Mesenchymal stem cell (in vitro differentiated cells and primary cell): ENCODE measurements around the gene KIF18B.

Experiments used
- DNase-seq: peaks from one replicate; pipeline ENCODE4 v3.0.0-alpha.2; 2013
- H2AFZ ChIP-seq: one replicate; pipeline ENCODE4 v1.6.1; 2013; ENCODE audit warnings: low read depth, mild to moderate bottlenecking, control low read depth, inconsistent platforms, low read length, moderate library complexity
- H2AK5ac ChIP-seq: 2 replicates; pipeline ENCODE4 v1.6.1; 2013; ENCODE audit warnings: low read length, moderate library complexity, mild to moderate bottlenecking, inconsistent platforms; ENCODE audit not compliant: severe bottlenecking
- H2BK120ac ChIP-seq: one replicate; pipeline ENCODE4 v1.6.1; 2013; ENCODE audit warnings: low read depth, mild to moderate bottlenecking, inconsistent platforms, low read length, moderate library complexity
- H2BK12ac ChIP-seq, 2 experiments: one replicate each; pipeline ENCODE4 v1.6.1; 2013; ENCODE audit warnings: inconsistent platforms in 2 of 2, low read length in 2 of 2, mild to moderate bottlenecking in 2 of 2, moderate library complexity in 2 of 2, control low read depth in 1 of 2
- H2BK15ac ChIP-seq: one replicate; pipeline ENCODE4 v1.6.1; 2013; ENCODE audit warnings: mild to moderate bottlenecking, low read depth, inconsistent platforms; ENCODE audit not compliant: poor library complexity, severe bottlenecking
- H2BK5ac ChIP-seq: 2 replicates; pipeline ENCODE4 v1.6.1; 2013; ENCODE audit warnings: low read depth, mild to moderate bottlenecking, low read length, control low read depth, inconsistent platforms; ENCODE audit not compliant: poor library complexity, severe bottlenecking
- H3K14ac ChIP-seq, 2 experiments: one replicate each; pipeline ENCODE4 v1.6.1; 2013; ENCODE audit warnings: inconsistent platforms in 2 of 2, low read length in 2 of 2, control low read depth in 1 of 2, mild to moderate bottlenecking in 1 of 2, moderate library complexity in 1 of 2
- H3K18ac ChIP-seq, 2 experiments: one replicate each; pipeline ENCODE4 v1.6.1; 2013; ENCODE audit warnings: inconsistent platforms in 2 of 2, low read length in 2 of 2, control low read depth in 1 of 2, low read depth in 1 of 2, mild to moderate bottlenecking in 1 of 2
- H3K23ac ChIP-seq, 2 experiments: one replicate each; pipeline ENCODE4 v1.6.1; 2013; ENCODE audit warnings: inconsistent platforms in 2 of 2, low read length in 2 of 2, mild to moderate bottlenecking in 2 of 2, moderate library complexity in 2 of 2, control low read depth in 1 of 2
- H3K27ac ChIP-seq: 2 replicates; pipeline ENCODE4 v1.5.1; 2013; ENCODE audit warnings: mild to moderate bottlenecking, moderate library complexity, low read length, control low read depth, inconsistent platforms; ENCODE audit not compliant: poor library complexity, severe bottlenecking
- H3K27me3 ChIP-seq, 2 experiments: 2 replicates each; pipeline versions ENCODE4 v1.6.1 to v1.7.0; 2013; ENCODE audit warnings: low read length in 2 of 2, mild to moderate bottlenecking in 2 of 2, moderate library complexity in 2 of 2, control low read depth in 1 of 2, inconsistent platforms in 1 of 2; ENCODE audit not compliant: control insufficient read depth in 1 of 2, insufficient read depth in 1 of 2
- H3K36me3 ChIP-seq, 2 experiments: 2 replicates each; pipeline versions ENCODE4 v1.6.1 to v1.7.0; 2013; ENCODE audit warnings: low read length in 2 of 2, control low read depth in 1 of 2, inconsistent platforms in 1 of 2, low read depth in 1 of 2, mild to moderate bottlenecking in 1 of 2; ENCODE audit not compliant: insufficient read depth in 2 of 2, control insufficient read depth in 1 of 2
- H3K4ac ChIP-seq, 2 experiments: one replicate each; pipeline ENCODE4 v1.6.1; 2013; ENCODE audit warnings: inconsistent platforms in 2 of 2, low read length in 2 of 2, mild to moderate bottlenecking in 2 of 2, moderate library complexity in 2 of 2, control low read depth in 1 of 2, low read depth in 1 of 2
- H3K4me1 ChIP-seq: 2 replicates; pipeline ENCODE4 v1.6.1; 2013; ENCODE audit warnings: low read depth, low read length, control low read depth; ENCODE audit not compliant: control insufficient read depth, insufficient read depth
- H3K4me2 ChIP-seq: 2 replicates; pipeline ENCODE4 v1.6.1; 2013; ENCODE audit warnings: low read length, mild to moderate bottlenecking, inconsistent platforms; ENCODE audit not compliant: poor library complexity, severe bottlenecking
- H3K4me3 ChIP-seq, 2 experiments: 2 replicates each; pipeline versions ENCODE4 v1.5.1 to v1.7.0; 2013; ENCODE audit warnings: low read length in 2 of 2, mild to moderate bottlenecking in 2 of 2, control low read depth in 1 of 2, low read depth in 1 of 2; ENCODE audit not compliant: insufficient read depth in 1 of 2
- H3K79me1 ChIP-seq: replicated peaks from 2 replicates; pipeline ENCODE4 v1.6.1; 2013; ENCODE audit warnings: mild to moderate bottlenecking, control low read depth, low read length, inconsistent platforms; ENCODE audit not compliant: poor library complexity, severe bottlenecking
- H3K9ac ChIP-seq: 2 replicates; pipeline ENCODE4 v1.7.0; 2013; ENCODE audit warnings: mild to moderate bottlenecking, low read length, moderate library complexity
- H3K9me3 ChIP-seq: 2 replicates; pipeline ENCODE4 v1.7.0; 2013; ENCODE audit warnings: mild to moderate bottlenecking, low read length; ENCODE audit not compliant: control insufficient read depth
- H4K8ac ChIP-seq: one replicate; pipeline ENCODE4 v1.6.1; 2013; ENCODE audit warnings: inconsistent platforms, mild to moderate bottlenecking, low read length, moderate library complexity
- H4K91ac ChIP-seq: one replicate; pipeline ENCODE4 v1.6.1; 2013; ENCODE audit warnings: mild to moderate bottlenecking, low read length, inconsistent platforms
- WGBS: methylation state at CpG from one replicate; pipeline ENCODE4 v1.1.7; 2013; ENCODE audit warnings: mixed read lengths; 5-methylcytosine and 5-hydroxymethylcytosine counted together

The KIF18B gene

GRCh38 chr17:44887971-44888954 lies 59.3 kb downstream of the KIF18B start:
- no peak for DNase-seq
- no peak overlapping the region for H3K14ac ChIP-seq
- H4K8ac ChIP-seq, result no peak overlapping the region
- 94% methylated on average over 10 of the region's 10 CpGs for WGBS
- no peaks in the 10 kb centered on the region for H3K27me3 ChIP-seq
- no peak overlapping the region for H2BK5ac ChIP-seq
- no peak overlapping the region for H2BK12ac ChIP-seq
- no peak overlapping the region for H3K18ac ChIP-seq
- peaks cover 25% of the 10 kb centered on the region for H3K79me1 ChIP-seq
- H3K4me1 ChIP-seq, result peaks cover 3% of the 10 kb centered on the region
- no peak overlapping the region for H2BK15ac ChIP-seq
- no peaks in the 10 kb centered on the region for H3K9me3 ChIP-seq
- H4K91ac ChIP-seq, result no peak overlapping the region
- no peak overlapping the region for H3K9ac ChIP-seq
- H2AK5ac ChIP-seq, result no peak overlapping the region
- H3K4me3 ChIP-seq, result no peak overlapping the region
- H2BK120ac ChIP-seq, result no peak overlapping the region
- no peak overlapping the region for H3K23ac ChIP-seq
- H3K4me2 ChIP-seq, result no peak overlapping the region
- no peak overlapping the region for H2AFZ ChIP-seq
- H3K27ac ChIP-seq, result no peak overlapping the region
- H3K36me3 ChIP-seq, result peaks cover 32 to 72% of the 10 kb centered on the region in 2 experiments
- H3K4ac ChIP-seq, result no peak overlapping the region

GRCh38 chr17:44887016-44887415 lies 60.6 kb downstream of the KIF18B start:
- H4K8ac ChIP-seq, result no peak overlapping the region
- no peak overlapping the region for H3K4me2 ChIP-seq
- no peak overlapping the region for H3K27ac ChIP-seq
- H3K18ac ChIP-seq, result no peak overlapping the region
- no peak overlapping the region for H2BK120ac ChIP-seq
- H3K9me3 ChIP-seq, result no peaks in the 10 kb centered on the region
- H4K91ac ChIP-seq, result no peak overlapping the region
- H2BK12ac ChIP-seq, result no peak overlapping the region
- no peak overlapping the region for H2BK5ac ChIP-seq
- no peak overlapping the region for H2AK5ac ChIP-seq
- H2AFZ ChIP-seq, result no peak overlapping the region
- peaks cover 22% of the 10 kb centered on the region for H3K79me1 ChIP-seq
- no peak overlapping the region for H3K14ac ChIP-seq
- H3K36me3 ChIP-seq, result peaks cover 33 to 72% of the 10 kb centered on the region in 2 experiments
- no peak overlapping the region for H3K23ac ChIP-seq
- no peak overlapping the region for H3K4ac ChIP-seq
- no peak for DNase-seq
- H3K4me1 ChIP-seq, result peaks cover 3% of the 10 kb centered on the region
- no peak overlapping the region for H2BK15ac ChIP-seq
- no peaks in the 10 kb centered on the region for H3K27me3 ChIP-seq
- WGBS, result 83% methylated on average over 1 of the region's 1 CpG
- H3K9ac ChIP-seq, result no peak overlapping the region
- no peak overlapping the region for H3K4me3 ChIP-seq

GRCh38 chr17:44884941-44885340 lies 62.6 kb downstream of the KIF18B start:
- no peak overlapping the region for H3K4ac ChIP-seq
- no peaks in the 10 kb centered on the region for H3K27me3 ChIP-seq
- H2AK5ac ChIP-seq, result no peak overlapping the region
- DNase-seq, result no peak
- no peaks in the 10 kb centered on the region for H3K9me3 ChIP-seq
- no peak overlapping the region for H2BK15ac ChIP-seq
- peaks cover 40 to 81% of the 10 kb centered on the region in 2 experiments for H3K36me3 ChIP-seq
- no peak overlapping the region for H2BK120ac ChIP-seq
- H3K79me1 ChIP-seq, result peaks cover 20% of the 10 kb centered on the region
- WGBS, result 97% methylated on average over 2 of the region's 2 CpGs
- H4K8ac ChIP-seq, result no peak overlapping the region
- no peak overlapping the region for H2AFZ ChIP-seq
- H3K14ac ChIP-seq, result no peak overlapping the region
- no peak overlapping the region for H3K23ac ChIP-seq
- no peak overlapping the region for H3K4me3 ChIP-seq
- peaks cover 3% of the 10 kb centered on the region for H3K4me1 ChIP-seq
- H3K4me2 ChIP-seq, result no peak overlapping the region
- H3K18ac ChIP-seq, result no peak overlapping the region
- H4K91ac ChIP-seq, result no peak overlapping the region
- no peak overlapping the region for H2BK12ac ChIP-seq
- H2BK5ac ChIP-seq, result no peak overlapping the region
- no peak overlapping the region for H3K9ac ChIP-seq
- H3K27ac ChIP-seq, result no peak overlapping the region

- WGBS, result no CpG with 5 or more reads among the region's 4 CpGs
- H2BK120ac ChIP-seq, result no peak overlapping the region
Observed at GRCh38 chr17:44881145-44881544, 66.4 kb downstream of the KIF18B start.

More at GRCh38 chr17:44881145-44881544, 66.4 kb downstream of the KIF18B start:
- Histone ChIP-seq H3K4me3 (no peak overlapping the region), H4K8ac (no peak overlapping the region), H3K36me3 (peaks cover 47 to 89% of the 10 kb centered on the region in 2 experiments), H2AK5ac (no peak overlapping the region), H4K91ac (no peak overlapping the region), H2BK15ac (no peak overlapping the region), H3K79me1 (peaks cover 10% of the 10 kb centered on the region), H3K9ac (no peak overlapping the region), H3K18ac (no peak overlapping the region), H3K4me2 (no peak overlapping the region), H2AFZ (no peak overlapping the region), H3K27me3 (no peaks in the 10 kb centered on the region), H3K27ac (no peak overlapping the region), H3K4me1 (no peaks in the 10 kb centered on the region), H2BK5ac (no peak overlapping the region), H3K4ac (no peak overlapping the region), H3K14ac (no peak overlapping the region), H3K23ac (no peak overlapping the region), H2BK12ac (no peak overlapping the region), H3K9me3 (no peaks in the 10 kb centered on the region)
- no peak for DNase-seq
